GM13976 (cell line): Measurements from ENCODE around the gene MT4.
"Not testable (repeated sequence)": the region's sequence is repeated elsewhere in the genome, so short reads cannot be mapped to it uniquely, and the experiment has no call there.

Source experiments
- DNase-seq: peaks from one replicate; pipeline ENCODE4 v3.0.0; 2012; ENCODE audit warnings: low spot score
- in situ Hi-C: fragments of 300-500 bp; cut with MboI; formaldehyde crosslinking; loops from one replicate; pipeline ENCODE4 v1.12.0; 2022; ENCODE audit warnings: low sequenced_read_pairs, mixed read lengths, inconsistent platforms; ENCODE audit not compliant: unreplicated experiment
- TF ChIP-seq, protein P1 (sequence below): IDR thresholded peaks from 2 replicates; pipeline ENCODE4 v1.5.1; 2012; ENCODE audit warnings: borderline replicate concordance, mild to moderate bottlenecking; ENCODE audit not compliant: insufficient read depth; ENCODE audit errors: extremely low read depth, missing control alignments, control extremely low read depth

Gene MT4

DNA sequence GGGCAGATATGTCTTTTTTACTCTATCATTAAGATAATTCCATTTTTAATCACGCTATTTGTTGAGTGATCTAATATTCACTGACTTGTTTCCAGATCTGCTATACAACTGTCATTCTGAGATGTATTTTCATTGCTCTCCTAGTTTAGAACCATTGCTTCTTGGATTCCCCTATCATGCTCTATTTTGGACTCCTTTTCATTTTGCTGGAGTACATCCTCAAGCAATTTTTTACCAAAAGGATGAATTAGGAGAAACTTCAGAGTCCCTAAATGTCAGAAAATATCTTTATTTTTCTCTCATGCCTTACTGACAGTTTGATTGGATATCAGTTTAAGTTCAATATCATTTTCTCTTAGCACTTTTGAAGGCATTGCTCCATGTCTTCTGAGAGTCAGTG, 9.8 kb downstream of the MT4 start:
- TF ChIP-seq, protein P1, sequence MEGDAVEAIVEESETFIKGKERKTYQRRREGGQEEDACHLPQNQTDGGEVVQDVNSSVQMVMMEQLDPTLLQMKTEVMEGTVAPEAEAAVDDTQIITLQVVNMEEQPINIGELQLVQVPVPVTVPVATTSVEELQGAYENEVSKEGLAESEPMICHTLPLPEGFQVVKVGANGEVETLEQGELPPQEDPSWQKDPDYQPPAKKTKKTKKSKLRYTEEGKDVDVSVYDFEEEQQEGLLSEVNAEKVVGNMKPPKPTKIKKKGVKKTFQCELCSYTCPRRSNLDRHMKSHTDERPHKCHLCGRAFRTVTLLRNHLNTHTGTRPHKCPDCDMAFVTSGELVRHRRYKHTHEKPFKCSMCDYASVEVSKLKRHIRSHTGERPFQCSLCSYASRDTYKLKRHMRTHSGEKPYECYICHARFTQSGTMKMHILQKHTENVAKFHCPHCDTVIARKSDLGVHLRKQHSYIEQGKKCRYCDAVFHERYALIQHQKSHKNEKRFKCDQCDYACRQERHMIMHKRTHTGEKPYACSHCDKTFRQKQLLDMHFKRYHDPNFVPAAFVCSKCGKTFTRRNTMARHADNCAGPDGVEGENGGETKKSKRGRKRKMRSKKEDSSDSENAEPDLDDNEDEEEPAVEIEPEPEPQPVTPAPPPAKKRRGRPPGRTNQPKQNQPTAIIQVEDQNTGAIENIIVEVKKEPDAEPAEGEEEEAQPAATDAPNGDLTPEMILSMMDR: no peak
- DNase-seq: no peak
- in situ Hi-C loops: loop anchor here (10.0 kb wide), 1 partner anchor 130 kb away; no protein-coding TSS in a partner anchor

DNA sequence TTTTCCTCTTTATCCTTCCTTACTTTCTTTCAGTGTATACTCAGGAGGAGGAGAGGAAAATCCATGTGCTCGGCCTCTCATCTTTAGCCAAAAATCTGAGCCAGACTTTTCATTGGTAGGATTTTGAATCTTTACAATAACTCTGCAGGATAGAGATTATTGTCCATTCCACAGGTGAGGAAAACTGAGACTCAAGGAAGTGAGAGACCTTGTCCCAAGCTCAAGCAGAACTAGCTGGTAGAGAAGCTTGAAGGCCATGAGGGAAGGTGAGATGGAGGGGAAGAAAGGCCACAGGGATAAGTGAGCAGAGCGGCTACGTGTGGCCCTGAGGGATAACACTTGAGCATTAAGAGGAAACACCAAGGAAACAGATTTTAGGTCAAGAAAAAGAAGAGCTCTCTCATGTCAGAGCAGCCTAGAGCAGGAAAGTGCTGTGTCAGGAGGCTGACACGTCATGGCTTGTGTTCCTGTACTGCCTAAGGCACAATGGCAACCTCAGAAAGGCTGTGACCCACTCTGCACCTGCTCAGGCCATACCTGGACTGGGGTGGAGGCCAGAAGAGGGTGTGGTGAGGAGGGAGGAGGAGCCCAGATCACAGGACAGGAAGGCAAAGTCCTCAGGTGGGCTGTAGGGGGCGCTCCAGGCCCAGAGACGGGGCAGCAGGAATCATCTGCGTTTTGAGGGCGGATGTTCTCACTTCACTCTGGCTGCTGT, 11.9 kb downstream of the MT4 start:
- in situ Hi-C loops: loop anchor here (10.0 kb wide), 1 partner anchor 128 kb away; no protein-coding TSS in a partner anchor
- TF ChIP-seq, protein P1: peak; percentile 73

DNA sequence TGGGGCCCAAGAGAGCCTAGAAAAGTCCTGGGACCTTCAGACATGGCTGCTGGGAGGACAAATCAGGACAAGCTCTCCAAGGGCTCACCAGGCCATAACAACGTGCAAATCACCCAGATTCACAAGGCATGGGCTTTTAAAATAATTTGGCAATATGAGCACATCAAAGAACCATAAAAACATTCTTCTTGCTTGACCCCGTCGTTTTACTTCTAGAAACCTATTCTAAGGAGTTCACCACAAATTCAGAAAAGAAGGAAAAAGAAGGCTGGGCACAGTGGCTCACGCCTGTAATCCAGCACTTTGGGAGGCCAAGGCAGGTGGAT, 12.4 kb downstream of the MT4 start:
- TF ChIP-seq, protein P1: no peak
- no peak for DNase-seq
- in situ Hi-C loops: loop anchor here (10.0 kb wide), 1 partner anchor 128 kb away; no protein-coding TSS in a partner anchor

More for the DNA sequence above, 11.9 kb downstream of the MT4 start:
- peak; percentile 85 for DNase-seq

DNA sequence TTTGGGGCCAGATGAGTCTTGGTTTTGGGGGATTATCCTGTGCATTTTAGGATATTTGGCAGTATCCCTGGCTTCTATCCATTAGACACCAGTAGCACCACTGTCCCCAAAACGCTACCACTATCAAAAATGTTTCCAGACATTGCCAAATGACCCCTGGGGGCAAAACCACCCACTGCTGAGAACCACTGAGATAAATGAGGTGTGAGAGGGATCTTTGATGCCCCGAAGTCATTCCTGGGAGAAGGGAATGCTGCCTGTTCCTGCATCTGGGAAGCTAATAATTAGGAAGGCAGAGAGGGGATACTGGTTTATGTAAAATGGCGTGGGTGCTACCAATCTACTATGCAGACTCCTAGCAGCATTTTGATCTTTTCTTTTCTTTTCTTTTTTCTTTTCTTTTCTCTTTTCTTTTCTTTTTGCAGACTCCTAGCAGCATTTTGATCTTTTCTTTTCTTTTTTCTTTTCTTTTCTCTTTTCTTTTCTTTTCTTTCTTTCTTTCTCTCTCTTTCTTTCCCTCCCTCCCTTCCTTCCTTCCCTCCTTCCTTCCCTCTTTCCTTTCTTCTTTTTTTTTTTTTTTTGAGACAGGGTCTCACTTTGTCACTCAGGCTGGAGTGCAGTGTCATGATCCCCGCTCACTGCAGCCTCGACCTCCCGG, 15.6 kb downstream of the MT4 start:
- in situ Hi-C loops: no loop called here
- TF ChIP-seq, protein P1: no peak
- DNase-seq: no peak

DNA sequence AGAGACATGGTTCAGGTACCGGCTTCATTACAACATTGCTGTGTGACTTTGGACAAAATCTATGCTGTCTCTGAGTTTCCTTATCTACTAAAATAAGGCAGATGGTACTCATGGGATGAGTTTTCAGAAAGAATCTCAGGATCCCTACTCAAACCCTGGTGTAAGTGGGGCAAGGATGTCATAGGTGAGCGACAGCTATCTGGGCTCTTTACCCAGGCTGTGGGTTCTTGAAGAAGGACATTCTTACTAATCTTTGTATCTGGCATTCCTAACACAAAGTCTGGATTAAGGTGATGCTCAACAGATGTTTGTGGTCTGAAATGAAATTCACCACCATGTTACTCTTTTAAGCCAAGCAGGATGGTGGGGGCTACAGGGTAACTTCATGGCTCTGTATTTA, 18.0 kb downstream of the MT4 start:
- in situ Hi-C loops, DNase-seq: not testable (repeated sequence)

DNA sequence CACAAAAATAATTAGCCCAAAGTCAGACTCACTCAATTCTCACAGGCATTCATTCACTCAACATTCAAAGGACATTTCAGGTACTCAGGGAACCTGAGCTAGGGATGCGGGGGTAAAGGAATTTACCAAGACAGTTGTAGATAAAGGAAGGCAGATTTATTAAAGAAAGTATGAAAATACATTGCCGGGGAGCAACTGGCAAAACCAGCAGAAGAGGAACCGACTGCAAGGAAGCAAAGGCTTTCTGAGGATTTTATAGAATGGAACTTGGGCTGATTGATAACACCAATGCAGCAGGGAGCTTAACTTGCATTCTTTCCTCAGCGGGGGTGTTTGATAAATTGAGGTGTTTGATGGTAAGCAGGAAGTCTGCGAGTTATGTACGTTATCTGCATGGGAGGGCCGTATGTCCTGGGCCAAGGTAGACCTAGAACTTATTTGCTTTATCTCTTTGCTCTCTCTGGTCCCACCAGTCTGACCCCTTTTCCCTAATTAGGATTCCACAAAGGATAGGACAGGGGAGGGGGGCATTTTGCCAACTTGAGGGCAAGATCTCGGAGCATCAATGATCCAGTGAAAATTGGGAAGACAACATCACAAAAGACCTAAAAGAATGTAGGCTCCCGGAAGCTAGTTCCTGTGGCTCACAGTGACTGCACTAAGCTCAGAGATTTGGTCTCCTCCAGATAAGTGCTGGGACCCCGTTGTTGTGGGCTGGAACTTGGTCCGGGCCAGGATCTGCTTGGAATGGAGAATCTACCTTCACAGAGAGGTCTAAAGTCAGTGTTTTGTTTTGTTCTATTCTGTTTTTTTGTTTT, 18.7 kb downstream of the MT4 start:
- no peak for DNase-seq
- TF ChIP-seq, protein P1: no peak
- in situ Hi-C loops: no loop called here

DNA sequence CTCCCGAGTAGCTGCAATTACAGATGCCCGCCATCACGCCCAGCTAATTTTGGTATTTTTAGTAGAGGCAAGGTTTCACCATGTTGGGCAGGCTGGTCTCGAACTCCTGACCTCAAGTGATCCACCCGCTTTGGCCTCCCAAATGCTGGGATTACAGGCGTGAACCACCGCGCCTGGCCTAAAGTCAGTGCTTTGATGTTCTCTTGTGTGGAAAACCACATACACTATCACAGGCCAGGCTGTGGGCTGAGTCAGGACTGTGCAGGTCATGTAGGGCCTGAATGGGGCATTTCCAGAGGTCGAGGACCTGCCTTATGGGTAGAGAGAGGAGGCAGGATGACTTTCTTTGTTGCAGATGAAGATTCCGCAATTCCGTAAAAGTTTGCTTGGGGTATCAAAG, 19.4 kb downstream of the MT4 start:
- in situ Hi-C loops: no loop called here
- TF ChIP-seq, protein P1: no peak
- DNase-seq: no peak
